Activated CD8-positive, alpha-beta memory T cell treated with anti-CD3 and anti-CD28 coated beads for 48 hours (primary cell): ENCODE measurements around the gene TSPAN12.

Experiments
- DNase-seq, 3 experiments: peaks; one replicate each; pipeline ENCODE4 v3.0.0-alpha.2; 2020; ENCODE audit warnings: low read depth in 2 of 3, low spot score in 2 of 3

TSPAN12 gene

GRCh38 chr7:120843109-120843508, 14.8 kb downstream of the TSPAN12 start:
- DNase-seq, result no peak

GRCh38 chr7:120842121-120842621, 15.8 kb downstream of the TSPAN12 start:
- no peak for DNase-seq

GRCh38 chr7:120841608-120842007, 16.3 kb downstream of the TSPAN12 start:
- no peak for DNase-seq

GRCh38 chr7:120838281-120838682, 19.7 kb downstream of the TSPAN12 start:
- no peak for DNase-seq

GRCh38 chr7:120837599-120837998, 20.3 kb downstream of the TSPAN12 start:
- DNase-seq, result no peak

- no peak for DNase-seq
These were observed 21.3 kb downstream of the TSPAN12 start for GRCh38 chr7:120836556-120837115.

GRCh38 chr7:120834726-120835125, 23.2 kb downstream of the TSPAN12 start:
- no peak for DNase-seq

- no peak for DNase-seq
These were observed 24.4 kb downstream of the TSPAN12 start for GRCh38 chr7:120833546-120833945.

GRCh38 chr7:120832803-120833202, 25.1 kb downstream of the TSPAN12 start:
- DNase-seq, result no peak

GRCh38 chr7:120831260-120831659, 26.7 kb downstream of the TSPAN12 start:
- DNase-seq, result no peak

GRCh38 chr7:120829487-120829886, 28.5 kb downstream of the TSPAN12 start:
- no peak for DNase-seq

GRCh38 chr7:120828528-120828927, 29.4 kb downstream of the TSPAN12 start:
- no peak for DNase-seq

GRCh38 chr7:120827371-120828118, 30.4 kb downstream of the TSPAN12 start:
- no peak for DNase-seq

- DNase-seq, result no peak
These were observed 32.4 kb downstream of the TSPAN12 start for GRCh38 chr7:120825576-120825975.

GRCh38 chr7:120825152-120825551, 32.8 kb downstream of the TSPAN12 start:
- DNase-seq, result no peak

GRCh38 chr7:120819861-120820260, 38.1 kb downstream of the TSPAN12 start:
- DNase-seq, result no peak

- DNase-seq, result no peak
These were observed 40.1 kb downstream of the TSPAN12 start for GRCh38 chr7:120817851-120818250.

GRCh38 chr7:120814253-120814939, 43.5 kb downstream of the TSPAN12 start:
- no peak for DNase-seq

GRCh38 chr7:120813546-120814252, 44.2 kb downstream of the TSPAN12 start:
- DNase-seq, result no peak

GRCh38 chr7:120813089-120813488, 44.9 kb downstream of the TSPAN12 start:
- DNase-seq, result no peak

GRCh38 chr7:120809260-120809659, 48.7 kb downstream of the TSPAN12 start:
- DNase-seq, result no peak

GRCh38 chr7:120807390-120807789, 50.6 kb downstream of the TSPAN12 start:
- no peak for DNase-seq
